IPS-20b (cell line): Measurements from ENCODE around the gene SORCS3.

Experiments
- H3K27ac ChIP-seq: one replicate; pipeline ENCODE4 v1.5.1; 2013; ENCODE audit warnings: low read length
- H3K27me3 ChIP-seq: 2 replicates; pipeline ENCODE4 v1.6.1; 2013; ENCODE audit warnings: mild to moderate bottlenecking, low read length, inconsistent platforms; ENCODE audit not compliant: insufficient read depth
- H3K36me3 ChIP-seq: 2 replicates; pipeline ENCODE4 v1.6.1; 2013; ENCODE audit warnings: low read depth, mild to moderate bottlenecking, inconsistent platforms, low read length, moderate library complexity; ENCODE audit not compliant: insufficient read depth
- H3K4me1 ChIP-seq: 2 replicates; pipeline ENCODE4 v1.6.1; 2013; ENCODE audit warnings: mild to moderate bottlenecking, control low read depth, inconsistent platforms, low read length, moderate library complexity; ENCODE audit not compliant: insufficient read depth
- H3K4me3 ChIP-seq: 2 replicates; pipeline ENCODE4 v1.5.1; 2013; ENCODE audit warnings: mild to moderate bottlenecking, low read length, inconsistent platforms
- H3K9ac ChIP-seq: 2 replicates; pipeline ENCODE4 v1.6.1; 2013; ENCODE audit warnings: low read depth, mild to moderate bottlenecking, inconsistent platforms, low read length, moderate library complexity
- H3K9me3 ChIP-seq: 2 replicates; pipeline ENCODE4 v1.6.1; 2013; ENCODE audit warnings: mild to moderate bottlenecking, low read depth, low read length, inconsistent platforms; ENCODE audit not compliant: insufficient read depth

SORCS3 gene

GRCh38 chr10:104904753-104905323, 263.7 kb downstream of the SORCS3 start:
- Histone ChIP-seq H3K27me3 (peaks cover 10% of the 10 kb centered on the region), H3K4me1 (no peaks in the 10 kb centered on the region), H3K4me3 (no peak overlapping the region), H3K9me3 (no peaks in the 10 kb centered on the region), H3K36me3 (no peaks in the 10 kb centered on the region), H3K9ac (no peak overlapping the region), H3K27ac (no peak overlapping the region)

- Histone ChIP-seq H3K36me3 (no peaks in the 10 kb centered on the region), H3K27ac (no peak overlapping the region), H3K27me3 (peaks cover 17% of the 10 kb centered on the region), H3K4me3 (no peak overlapping the region), H3K4me1 (no peaks in the 10 kb centered on the region), H3K9ac (no peak overlapping the region), H3K9me3 (no peaks in the 10 kb centered on the region)
Measured at GRCh38 chr10:104906112-104906511, 265.0 kb downstream of the SORCS3 start.

- no peaks in the 10 kb centered on the region for H3K4me1 ChIP-seq
- no peaks in the 10 kb centered on the region for H3K9me3 ChIP-seq
- H3K9ac ChIP-seq, result no peak overlapping the region
- no peaks in the 10 kb centered on the region for H3K36me3 ChIP-seq
- H3K27ac ChIP-seq, result no peak overlapping the region
- H3K27me3 ChIP-seq, result peaks cover 17% of the 10 kb centered on the region
- H3K4me3 ChIP-seq, result no peak overlapping the region
Measured at GRCh38 chr10:104907521-104907920, 266.4 kb downstream of the SORCS3 start.

- H3K36me3 ChIP-seq, result no peaks in the 10 kb centered on the region
- H3K27me3 ChIP-seq, result peaks cover 17% of the 10 kb centered on the region
- H3K4me3 ChIP-seq, result no peak overlapping the region
- no peaks in the 10 kb centered on the region for H3K4me1 ChIP-seq
- H3K27ac ChIP-seq, result no peak overlapping the region
- no peaks in the 10 kb centered on the region for H3K9me3 ChIP-seq
- no peak overlapping the region for H3K9ac ChIP-seq
Measured at GRCh38 chr10:104908581-104908980, 267.5 kb downstream of the SORCS3 start.

GRCh38 chr10:104910712-104911111, 269.6 kb downstream of the SORCS3 start:
- Histone ChIP-seq H3K9ac (no peak overlapping the region), H3K36me3 (no peaks in the 10 kb centered on the region), H3K27me3 (peaks cover 17% of the 10 kb centered on the region), H3K27ac (no peak overlapping the region), H3K9me3 (no peaks in the 10 kb centered on the region), H3K4me1 (no peaks in the 10 kb centered on the region), H3K4me3 (no peak overlapping the region)

- Histone ChIP-seq H3K36me3 (no peaks in the 10 kb centered on the region), H3K4me1 (no peaks in the 10 kb centered on the region), H3K9me3 (no peaks in the 10 kb centered on the region), H3K9ac (no peak overlapping the region), H3K4me3 (no peak overlapping the region), H3K27ac (no peak overlapping the region), H3K27me3 (peaks cover 17% of the 10 kb centered on the region)
Measured at GRCh38 chr10:104913390-104913789, 272.3 kb downstream of the SORCS3 start.

GRCh38 chr10:104920476-104920875, 279.4 kb downstream of the SORCS3 start:
- Histone ChIP-seq H3K27me3 (no peaks in the 10 kb centered on the region), H3K9me3 (no peaks in the 10 kb centered on the region)

GRCh38 chr10:104921763-104922162, 280.7 kb downstream of the SORCS3 start:
- Histone ChIP-seq H3K4me1 (peaks cover 3% of the 10 kb centered on the region; the same call in 1 of the 2 replicates), H3K27me3 (no peaks in the 10 kb centered on the region), H3K36me3 (no peaks in the 10 kb centered on the region), H3K27ac (no peak overlapping the region), H3K9ac (no peak overlapping the region), H3K9me3 (no peaks in the 10 kb centered on the region), H3K4me3 (no peak overlapping the region)

More at GRCh38 chr10:104920476-104920875, 279.4 kb downstream of the SORCS3 start:
- H3K4me3 ChIP-seq, result no peak overlapping the region
- no peak overlapping the region for H3K9ac ChIP-seq
- H3K4me1 ChIP-seq, result peaks cover 3% of the 10 kb centered on the region; the same call in 1 of the 2 replicates
- H3K36me3 ChIP-seq, result no peaks in the 10 kb centered on the region
- H3K27ac ChIP-seq, result no peak overlapping the region

- Histone ChIP-seq H3K9ac (no peak overlapping the region), H3K9me3 (no peaks in the 10 kb centered on the region), H3K36me3 (no peaks in the 10 kb centered on the region), H3K27me3 (no peaks in the 10 kb centered on the region), H3K27ac (no peak overlapping the region), H3K4me1 (peaks cover 3% of the 10 kb centered on the region; the same call in 1 of the 2 replicates), H3K4me3 (no peak overlapping the region)
Measured at GRCh38 chr10:104922810-104923209, 281.7 kb downstream of the SORCS3 start.

GRCh38 chr10:104923501-104923900, 282.4 kb downstream of the SORCS3 start:
- H3K27ac ChIP-seq, result no peak overlapping the region

GRCh38 chr10:104924101-104924795, 283.2 kb downstream of the SORCS3 start:
- no peaks in the 10 kb centered on the region for H3K36me3 ChIP-seq
- no peak overlapping the region for H3K27ac ChIP-seq
- H3K9me3 ChIP-seq, result no peaks in the 10 kb centered on the region
- no peaks in the 10 kb centered on the region for H3K27me3 ChIP-seq
- no peak overlapping the region for H3K4me3 ChIP-seq
- peaks cover 3% of the 10 kb centered on the region; the same call in 1 of the 2 replicates for H3K4me1 ChIP-seq
- H3K9ac ChIP-seq, result no peak overlapping the region

More at GRCh38 chr10:104923501-104923900, 282.4 kb downstream of the SORCS3 start:
- Histone ChIP-seq H3K9me3 (no peaks in the 10 kb centered on the region), H3K27me3 (no peaks in the 10 kb centered on the region), H3K4me3 (no peak overlapping the region), H3K4me1 (peaks cover 3% of the 10 kb centered on the region; the same call in 1 of the 2 replicates), H3K9ac (no peak overlapping the region), H3K36me3 (no peaks in the 10 kb centered on the region)

GRCh38 chr10:104925232-104925851, 284.3 kb downstream of the SORCS3 start:
- Histone ChIP-seq H3K36me3 (no peaks in the 10 kb centered on the region), H3K27ac (no peak overlapping the region), H3K27me3 (no peaks in the 10 kb centered on the region), H3K4me1 (peaks cover 3% of the 10 kb centered on the region; the same call in 1 of the 2 replicates), H3K9me3 (no peaks in the 10 kb centered on the region), H3K9ac (no peak overlapping the region), H3K4me3 (no peak overlapping the region)
